ENCODE data around the gene E2F4.
A peak's percentile ranks its signal among the peaks of the same experiment; 100 is the strongest.

Gene E2F4

GRCh38 chr16:67182288-67182687 lies 9.7 kb upstream of the E2F4 start:
- TF ChIP-seq CTCF (IDR thresholded peaks at IDR 0.05) = no peak

GRCh38 chr16:67183284-67183626 lies 8.7 kb upstream of the E2F4 start:
- no peak for TF ChIP-seq CTCF (IDR thresholded peaks at IDR 0.05)

- no peak for TF ChIP-seq CTCF (IDR thresholded peaks at IDR 0.05)
Observed at GRCh38 chr16:67183627-67184452, 8.1 kb upstream of the E2F4 start, which contains the start of gene MATCAP1. MATCAP1 (minus strand) TSS chr16:67183963; CDS start chr16:67180610, 3,353 bp downstream.

- no peak for TF ChIP-seq CTCF (IDR thresholded peaks at IDR 0.05)
Observed at GRCh38 chr16:67184453-67184994, 7.4 kb upstream of the E2F4 start.

GRCh38 chr16:67184995-67185650 lies 6.8 kb upstream of the E2F4 start:
- peak; percentile 45 for TF ChIP-seq CTCF (IDR thresholded peaks at IDR 0.05)

- no peak; the same call in 1 of the 2 replicates for TF ChIP-seq CTCF (IDR thresholded peaks at IDR 0.05)
Observed at GRCh38 chr16:67185651-67186134, 6.3 kb upstream of the E2F4 start.

- no peak for TF ChIP-seq CTCF (IDR thresholded peaks at IDR 0.05)
Observed at GRCh38 chr16:67186550-67186950, 5.4 kb upstream of the E2F4 start.

Measured in LNCAP (cell line).